H1 (cell line): ENCODE data around the gene ARHGAP10. TPM values are rescaled to one million over a fixed set of nuclear protein-coding genes. Genes with fewer than 3 reads are reported as not detected.

Source experiments
- CTCF ChIA-PET: fragments of 300-600 bp; sonication (Branson Sonifier 250); formaldehyde crosslinking; loops from one replicate; lab custom pipeline; 2021; ENCODE audit not compliant: partially characterized antibody; lab: Charles Lee
- POLR2A ChIA-PET: fragments of 300-600 bp; sonication (Branson Sonifier 250); formaldehyde crosslinking; loops from one replicate; lab custom pipeline; 2021; ENCODE audit warnings: inconsistent platforms; ENCODE audit not compliant: partially characterized antibody; lab: Charles Lee
- DNase-seq, 2 experiments: peaks; one replicate each; pipeline versions ENCODE4 v3.0.0 to v3.0.0-alpha.2; 2010 to 2022; ENCODE audit warnings: low spot score in 2 of 2, low read depth in 1 of 2, mixed read lengths in 1 of 2
- FAIRE-seq: peaks from 2 replicates; lab custom pipeline; 2011; peaks lifted over from hg19 to GRCh38; lab: Jason Lieb, UNC
- H2AFZ ChIP-seq: 2 replicates; pipeline ENCODE4 v1.8.1; 2012; ENCODE audit warnings: low read length, inconsistent platforms
- H2AK5ac ChIP-seq: 2 replicates; pipeline ENCODE4 v1.6.1; 2013; ENCODE audit warnings: low read depth, low read length
- H2BK120ac ChIP-seq: replicated peaks from 2 replicates; pipeline ENCODE3; 2013; ENCODE audit warnings: low read depth, low read length, inconsistent platforms
- H2BK12ac ChIP-seq: 2 replicates; pipeline ENCODE4 v1.6.1; 2013; ENCODE audit warnings: low read depth, low read length
- H2BK15ac ChIP-seq: 2 replicates; pipeline ENCODE4 v1.6.1; 2013; ENCODE audit warnings: low read length
- H2BK20ac ChIP-seq: 2 replicates; pipeline ENCODE4 v1.6.1; 2013; ENCODE audit warnings: low read length
- H2BK5ac ChIP-seq: 2 replicates; pipeline ENCODE4 v1.6.1; 2013; ENCODE audit warnings: low read depth, low read length
- H3K14ac ChIP-seq: 2 replicates; pipeline ENCODE4 v1.6.1; 2013; ENCODE audit warnings: inconsistent platforms; ENCODE audit not compliant: insufficient read length
- H3K18ac ChIP-seq: 2 replicates; pipeline ENCODE4 v1.6.1; 2013; ENCODE audit warnings: low read length; ENCODE audit errors: extremely low read depth
- H3K23ac ChIP-seq: 2 replicates; pipeline ENCODE4 v1.6.1; 2013; ENCODE audit warnings: inconsistent platforms; ENCODE audit not compliant: insufficient read length
- H3K23me2 ChIP-seq: 2 replicates; pipeline ENCODE4 v1.6.1; 2013; ENCODE audit warnings: low read depth, low read length
- H3K27ac ChIP-seq: 2 replicates; pipeline ENCODE4 v1.6.1; 2011; ENCODE audit warnings: low read depth, low read length, inconsistent platforms
- H3K27me3 ChIP-seq, 4 experiments: replicated peaks in 1 of 4; 1 replicate in 1 of 4; 2 replicates in 3 of 4; pipeline versions ENCODE4 v1.6.1 to v1.8.1; 2011 to 2013; ENCODE audit warnings: low read length in 3 of 4, mild to moderate bottlenecking in 3 of 4, inconsistent platforms in 2 of 4, mixed read lengths in 2 of 4, moderate library complexity in 1 of 4; ENCODE audit not compliant: control insufficient read depth in 3 of 4, insufficient read depth in 3 of 4; ENCODE audit errors: extremely low read depth in 1 of 4
- H3K36me3 ChIP-seq, 4 experiments: 2 replicates each; pipeline versions ENCODE4 v1.6.1 to v1.8.1; 2011 to 2013; ENCODE audit warnings: mild to moderate bottlenecking in 4 of 4, low read length in 3 of 4, moderate library complexity in 2 of 4, control low read depth in 1 of 4, inconsistent platforms in 1 of 4; ENCODE audit not compliant: insufficient read depth in 4 of 4, control insufficient read depth in 2 of 4
- H3K4ac ChIP-seq: replicated peaks from 2 replicates; pipeline ENCODE3; 2013; ENCODE audit warnings: low read length, low read depth, mixed read lengths, inconsistent platforms; ENCODE audit not compliant: insufficient read length
- H3K4me1 ChIP-seq, 4 experiments: replicated peaks in 1 of 4; 1 replicate in 1 of 4; 2 replicates in 3 of 4; pipeline versions ENCODE4 v1.6.1 to v1.8.1; 2011 to 2013; ENCODE audit warnings: low read length in 3 of 4, inconsistent platforms in 2 of 4, mixed read lengths in 1 of 4; ENCODE audit not compliant: insufficient read depth in 4 of 4, control insufficient read depth in 3 of 4
- H3K4me2 ChIP-seq, 2 experiments: 2 replicates each; pipeline versions ENCODE4 v1.6.1 to v1.8.1; 2011 to 2013; ENCODE audit warnings: low read depth in 2 of 2, low read length in 2 of 2, control low read depth in 1 of 2, inconsistent platforms in 1 of 2, mild to moderate bottlenecking in 1 of 2; ENCODE audit not compliant: insufficient read depth in 1 of 2
- H3K4me3 ChIP-seq, 4 experiments: fragments of 200-600, 300-600 bp in 1 of 4; sonication (generic), shearing (Covaris generic), sonication (Bioruptor Twin) in 1 of 4; 2 replicates each; pipeline versions ENCODE4 v1.5.1 to v1.8.1; 2011 to 2016; ENCODE audit warnings: low read length in 4 of 4, low read depth in 3 of 4, control low read depth in 2 of 4, inconsistent platforms in 2 of 4, mild to moderate bottlenecking in 2 of 4, mixed read lengths in 1 of 4, moderate library complexity in 1 of 4; ENCODE audit not compliant: insufficient read depth in 2 of 4; ENCODE audit errors: extremely low read depth in 1 of 4
- H3K56ac ChIP-seq: replicated peaks from 2 replicates; pipeline ENCODE3; 2013; ENCODE audit warnings: low read depth, mild to moderate bottlenecking, mixed read lengths, low read length, inconsistent platforms; ENCODE audit not compliant: insufficient read length
- H3K79me1 ChIP-seq: 2 replicates; pipeline ENCODE4 v1.6.1; 2013; ENCODE audit warnings: low read depth, low read length, control low read depth
- H3K79me2 ChIP-seq, 2 experiments: 2 replicates each; pipeline versions ENCODE4 v1.6.1 to v1.8.1; 2012 to 2013; ENCODE audit warnings: low read length in 2 of 2, mild to moderate bottlenecking in 2 of 2, inconsistent platforms in 1 of 2; ENCODE audit not compliant: insufficient read depth in 2 of 2, control insufficient read depth in 1 of 2
- H3K9ac ChIP-seq, 4 experiments: replicated peaks in 1 of 4; 1 replicate in 1 of 4; 2 replicates in 3 of 4; pipeline versions ENCODE4 v1.6.1 to v1.8.1; 2011 to 2013; ENCODE audit warnings: low read depth in 3 of 4, low read length in 3 of 4, control low read depth in 2 of 4, mild to moderate bottlenecking in 2 of 4, moderate library complexity in 2 of 4, inconsistent platforms in 1 of 4; ENCODE audit errors: extremely low read depth in 1 of 4
- H3K9me3 ChIP-seq, 2 experiments: 2 replicates each; pipeline versions ENCODE4 v1.6.1 to v1.8.1; 2012 to 2013; ENCODE audit warnings: mild to moderate bottlenecking in 2 of 2, moderate library complexity in 2 of 2, control low read depth in 1 of 2, inconsistent platforms in 1 of 2, low read depth in 1 of 2, low read length in 1 of 2, mixed read lengths in 1 of 2; ENCODE audit not compliant: insufficient read depth in 2 of 2
- H4K20me1 ChIP-seq, 2 experiments: replicated peaks in 1 of 2; 2 replicates each; pipeline versions ENCODE3 to v1.8.1; 2011 to 2013; ENCODE audit warnings: inconsistent platforms in 2 of 2, low read length in 2 of 2, mild to moderate bottlenecking in 1 of 2; ENCODE audit not compliant: insufficient read depth in 2 of 2, control insufficient read depth in 1 of 2
- H4K5ac ChIP-seq: 2 replicates; pipeline ENCODE4 v1.6.1; 2013; ENCODE audit warnings: low read length, low read depth, mixed read lengths, inconsistent platforms; ENCODE audit not compliant: insufficient read length
- H4K8ac ChIP-seq: 2 replicates; pipeline ENCODE4 v1.8.0; 2013; ENCODE audit warnings: mild to moderate bottlenecking, moderate library complexity, low read length, inconsistent platforms; ENCODE audit not compliant: insufficient read depth; ENCODE audit errors: extremely low read depth
- H4K91ac ChIP-seq: replicated peaks from 2 replicates; pipeline ENCODE3; 2013; ENCODE audit warnings: low read length, mixed read lengths, inconsistent platforms; ENCODE audit not compliant: insufficient read length
- NRF1 ChIP-seq: IDR thresholded peaks from 2 replicates; pipeline ENCODE4 v1.6.1; 2011; ENCODE audit warnings: mild to moderate bottlenecking, low read depth, low read length, improper control_type of control experiment
- TEAD4 ChIP-seq: IDR thresholded peaks from 2 replicates; pipeline ENCODE4 v1.6.1; 2012; ENCODE audit warnings: low read depth, low read length, inconsistent platforms, mixed read lengths
- WGBS, 2 experiments: shearing (Covaris generic) in 1 of 2; methylation state at CpG; one replicate each; pipeline versions ENCODE4 v1.1.6 to v1.1.7; 2013 to 2015; ENCODE audit warnings: low lambda C conversion rate in 2 of 2, mixed read lengths in 2 of 2, inconsistent platforms in 1 of 2, low coverage in 1 of 2, missing lambda C conversion rate in 1 of 2; ENCODE audit not compliant: insufficient replicate concordance in 2 of 2, insufficient coverage in 1 of 2, insufficient read length in 1 of 2; ENCODE audit errors: extremely low coverage in 1 of 2, missing lambda C conversion rate in 1 of 2; 5-methylcytosine and 5-hydroxymethylcytosine counted together
- polyA plus RNA-seq, 7 experiments: library from polyadenylated mRNA; depleted of rRNA in 3 of 7; stranded (reverse) in 5 of 7; unstranded in 2 of 7; fragments of >200 nt in 5 of 7; fragments of 200-250 nt in 2 of 7; gene quantifications; 1 replicate in 5 of 7; 2 replicates in 1 of 7; 4 replicates in 1 of 7; pipeline versions ENCODE4 v1.2.1 to v1.2.3, GENCODE V29; 2011 to 2013; ENCODE audit warnings: missing spikeins in 2 of 7, mixed read lengths in 2 of 7
- total RNA-seq: library from RNA; stranded (reverse); fragmentation: NEBNext Ultra II Directional; extraction: Animal tissue kit (Norgen Biotek cat#: 25700); gene quantifications from 2 replicates; pipeline ENCODE4 v1.2.1, GENCODE V29; 2021

Gene ARHGAP10
- total and polyA plus RNA-seq, 2 of the 8 experiments (the other 6 are each of a cell fraction or from before 2014, with no cell fraction given), result 3.7 to 6.1 TPM

DNA sequence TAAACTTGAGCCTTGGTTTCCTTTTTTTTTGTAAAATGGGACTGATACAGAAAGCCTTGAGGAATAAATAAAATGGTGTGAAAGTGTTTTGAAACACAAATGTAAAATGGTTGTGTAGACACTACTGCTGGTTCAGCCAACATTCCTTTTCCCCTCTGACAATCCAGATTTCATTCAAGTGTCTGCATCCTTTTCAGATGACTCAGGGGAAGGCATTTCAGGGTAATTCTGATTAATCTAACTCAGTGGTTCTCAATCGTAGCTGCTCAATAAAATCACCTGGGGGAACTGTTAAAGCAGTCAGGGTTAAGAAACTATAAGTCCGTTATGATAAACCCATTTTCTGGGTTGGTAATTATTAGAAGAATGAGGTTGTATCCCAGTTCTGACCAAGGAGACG lies 4.6 kb downstream of the ARHGAP10 start:
- Histone ChIP-seq H2AK5ac (no peak overlapping the region), H3K9me3 (no peaks in the 10 kb centered on the region), H2BK5ac (no peak overlapping the region), H3K27ac (no peak overlapping the region), H3K27me3 (peaks cover 3 to 29% (median 20%) of the 10 kb centered on the region in 4 experiments), H3K9ac (no peak overlapping the region), H2BK120ac (no peak overlapping the region), H3K79me2 (0 out of 4 replicates have a peak, but pooled peaks cover 0 to 2% of the 10 kb centered on the region in 2 experiments), H3K23ac (no peak overlapping the region), H3K4me2 (no peak overlapping the region), H2BK20ac (no peak overlapping the region), H3K4me1 (peaks cover 0 to 22% (median 10%) of the 10 kb centered on the region in 4 experiments; a peak in 5 of 7 replicates), H2BK15ac (no peak overlapping the region), H4K5ac (no peak overlapping the region), H2BK12ac (no peak overlapping the region), H2AFZ (no peak overlapping the region), H4K20me1 (no peaks in the 10 kb centered on the region), H3K14ac (no peak overlapping the region), H4K8ac (no peak overlapping the region), H3K18ac (no peak overlapping the region), H3K4ac (no peak overlapping the region), H3K4me3 (no peak overlapping the region), H3K79me1 (no peaks in the 10 kb centered on the region), H3K23me2 (peaks cover 6% of the 10 kb centered on the region; the same call in 1 of the 2 replicates), H3K36me3 (no peaks in the 10 kb centered on the region), H4K91ac (no peak overlapping the region), H3K56ac (no peak overlapping the region)
- 81% methylated on average over 3 of the region's 3 CpGs; no CpG with 5 or more reads in 1 of the 2 experiments for WGBS, 2 experiments
- FAIRE-seq (no peak), DNase-seq (no peak)
- ChIA-PET CTCF (interaction anchor here (3.0 kb wide), 1 partner anchor 129 kb away, joined by 14 read pairs; no protein-coding TSS in a partner anchor), POLR2A (no interaction called here)
- TF ChIP-seq TEAD4 (no peak), NRF1 (no peak)
